DND-41 (cell line): ENCODE measurements around the gene ZNHIT6.

ENCODE experiments used
- EZH2 ChIP-seq: IDR thresholded peaks from 3 replicates; pipeline ENCODE4 v1.6.1; 2012; ENCODE audit warnings: borderline replicate concordance, low read depth, mild to moderate bottlenecking, moderate library complexity, low read length, inconsistent platforms; ENCODE audit not compliant: severe bottlenecking
- TF ChIP-seq, protein P1 (sequence below): IDR thresholded peaks from 2 replicates; pipeline ENCODE4 v1.5.1; 2012; ENCODE audit warnings: borderline replicate concordance, low read length, moderate library complexity, mild to moderate bottlenecking; ENCODE audit not compliant: poor library complexity, severe bottlenecking; ENCODE audit errors: extremely low read depth

DNA sequence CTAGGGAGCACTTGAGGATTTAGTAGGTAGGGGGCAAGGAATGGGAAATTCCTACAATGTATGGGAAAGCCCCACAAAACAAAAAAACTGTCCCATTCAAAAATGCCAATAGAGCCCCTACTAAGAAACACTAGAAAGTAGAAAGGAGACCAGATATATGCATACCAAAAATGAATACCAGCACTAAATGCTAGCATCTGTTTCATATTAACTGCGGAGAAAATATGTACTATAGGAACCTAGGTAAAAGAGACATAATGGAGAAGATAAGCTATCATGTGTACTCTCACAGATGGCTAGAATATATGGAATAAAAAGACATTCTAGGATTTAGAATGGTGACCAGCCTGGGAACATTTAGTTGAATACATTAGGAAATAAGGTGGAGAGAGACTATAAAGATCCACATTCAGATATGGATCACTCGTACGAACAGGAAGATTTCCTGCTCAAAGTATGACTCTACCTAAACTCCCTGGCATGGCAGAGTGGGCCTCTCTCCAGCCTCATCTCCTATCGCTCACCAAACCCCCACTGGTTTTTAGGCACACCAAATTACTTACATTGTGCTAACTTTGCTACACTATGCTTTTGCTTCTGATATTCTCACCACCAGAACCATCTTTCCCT is 18.3 kb downstream of the ZNHIT6 start:
- TF ChIP-seq, protein P1, sequence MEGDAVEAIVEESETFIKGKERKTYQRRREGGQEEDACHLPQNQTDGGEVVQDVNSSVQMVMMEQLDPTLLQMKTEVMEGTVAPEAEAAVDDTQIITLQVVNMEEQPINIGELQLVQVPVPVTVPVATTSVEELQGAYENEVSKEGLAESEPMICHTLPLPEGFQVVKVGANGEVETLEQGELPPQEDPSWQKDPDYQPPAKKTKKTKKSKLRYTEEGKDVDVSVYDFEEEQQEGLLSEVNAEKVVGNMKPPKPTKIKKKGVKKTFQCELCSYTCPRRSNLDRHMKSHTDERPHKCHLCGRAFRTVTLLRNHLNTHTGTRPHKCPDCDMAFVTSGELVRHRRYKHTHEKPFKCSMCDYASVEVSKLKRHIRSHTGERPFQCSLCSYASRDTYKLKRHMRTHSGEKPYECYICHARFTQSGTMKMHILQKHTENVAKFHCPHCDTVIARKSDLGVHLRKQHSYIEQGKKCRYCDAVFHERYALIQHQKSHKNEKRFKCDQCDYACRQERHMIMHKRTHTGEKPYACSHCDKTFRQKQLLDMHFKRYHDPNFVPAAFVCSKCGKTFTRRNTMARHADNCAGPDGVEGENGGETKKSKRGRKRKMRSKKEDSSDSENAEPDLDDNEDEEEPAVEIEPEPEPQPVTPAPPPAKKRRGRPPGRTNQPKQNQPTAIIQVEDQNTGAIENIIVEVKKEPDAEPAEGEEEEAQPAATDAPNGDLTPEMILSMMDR = no peak
- no peak for TF ChIP-seq EZH2
